Right lobe of liver (tissue), 6 donors: ENCODE measurements around the gene CTXND2. TPM values are rescaled to one million over a fixed set of nuclear protein-coding genes. Genes with fewer than 3 reads are reported as not detected.
"Not testable (repeated sequence)": the region's sequence is repeated elsewhere in the genome, so short reads cannot be mapped to it uniquely, and the experiment has no call there.

Source experiments
- ATAC-seq, 4 donors: fragments of 200-7000 bp; cut with Tn5 transposase; one replicate each; pipeline ENCODE4 v1.9.1; 2020; ENCODE audit warnings: mild to moderate bottlenecking in 4 of 4, moderate library complexity in 4 of 4
- DNase-seq, 3 donors: peaks; one replicate each; pipeline ENCODE4 v3.0.0-alpha.2; 2020
- H3K27ac ChIP-seq, 3 donors: fragments of 200-600 bp; one replicate each; pipeline ENCODE4 v1.8.0; 2022
- H3K27me3 ChIP-seq, 2 donors: fragments of 200-600 bp; one replicate each; pipeline ENCODE4 v1.8.0; 2022
- H3K36me3 ChIP-seq, 4 donors: fragments of 200-600 bp; sonication (generic) in 1 of 4; one replicate each; pipeline versions ENCODE4 v1.5.1 to v1.8.0; 2017 to 2022; ENCODE audit warnings: control low read depth in 1 of 4
- H3K4me1 ChIP-seq, 4 donors: fragments of 200-600 bp; sonication (generic) in 1 of 4; one replicate each; pipeline versions ENCODE4 v1.5.1 to v1.8.0; 2017 to 2022; ENCODE audit warnings: control low read depth in 1 of 4
- H3K4me3 ChIP-seq, 3 donors: fragments of 200-600 bp; one replicate each; pipeline ENCODE4 v1.8.0; 2022
- H3K9me3 ChIP-seq, 4 donors: fragments of 200-600 bp; sonication (generic) in 1 of 4; one replicate each; pipeline versions ENCODE4 v1.5.1 to v1.8.0; 2017 to 2022; ENCODE audit warnings: control low read depth in 1 of 4
- CTCF ChIP-seq, 4 donors: fragments of 200-600 bp in 3 of 4; fragments of 450-650 bp in 1 of 4; IDR thresholded peaks; one replicate each; pipeline versions ENCODE4 v1.5.1 to v1.8.0; 2016 to 2022; ENCODE audit warnings: antibody characterized with exemption in 4 of 4, mild to moderate bottlenecking in 2 of 4
- POLR2A ChIP-seq: fragments of 450-650 bp; IDR thresholded peaks from one replicate; pipeline ENCODE4 v1.6.1; 2017; ENCODE audit warnings: antibody characterized with exemption, mild to moderate bottlenecking
- WGBS: methylation state at CpG from one replicate; pipeline ENCODE4 v1.1.6; 2018; ENCODE audit warnings: low coverage, low lambda C conversion rate; ENCODE audit not compliant: insufficient coverage; ENCODE audit errors: missing lambda C conversion rate; 5-methylcytosine and 5-hydroxymethylcytosine counted together
- intact Hi-C, 2 donors: fragments of 100-400 bp; cut with DNase I; formaldehyde crosslinking; loops; one replicate each; pipeline versions ENCODE4 v1.11.2 to v1.14.1; 2022
- total RNA-seq, 6 experiments: library from RNA; depleted of rRNA in 2 of 6; stranded (reverse); fragments of >200 nt in 2 of 6; fragmentation: NEBNext Ultra II Directional in 3 of 6; extraction: Animal tissue kit (Norgen Biotek cat#: 25700) in 3 of 6; gene quantifications; one replicate each; pipeline versions ENCODE4 v1.1.0 to v1.2.4, GENCODE V29; 2016 to 2023
- donor health status: DM: no; HTN: yes; CAD: no.
- donor health status: DM: no; HTN: no; CAD: no.
- donor health status: DM: no; HTN: no; CAD: no.
- donor health status: DM: no; HTN: yes; CAD: no.
- donor health status: DM: no; HTN: yes; CAD: no.

Gene CTXND2
- total RNA-seq, 6 experiments from 2014 or later = not detected

GRCh38 chr1:150843474-150843873 is 43.5 kb upstream of the CTXND2 start:
- intact Hi-C loops = no loop called here
- ATAC-seq (peak in 2 of 4 donors; percentile 46 to 62), DNase-seq (no peak)
- Histone ChIP-seq H3K36me3 (peaks cover 0 to 26% (median 12%) of the 10 kb centered on the region in 4 donors), H3K27me3 (no peaks in the 10 kb centered on the region), H3K9me3 (no peaks in the 10 kb centered on the region), H3K4me1 (peaks cover 0 to 18% (median 4%) of the 10 kb centered on the region in 4 donors), H3K27ac (peak overlapping the region in 1 of 3 donors; percentile 0), H3K4me3 (no peak overlapping the region)
- TF ChIP-seq CTCF (IDR thresholded peaks at IDR 0.05) = no peak
- TF ChIP-seq POLR2A = no peak
- WGBS = 71% methylated on average over 2 of the region's 2 CpGs

DNA sequence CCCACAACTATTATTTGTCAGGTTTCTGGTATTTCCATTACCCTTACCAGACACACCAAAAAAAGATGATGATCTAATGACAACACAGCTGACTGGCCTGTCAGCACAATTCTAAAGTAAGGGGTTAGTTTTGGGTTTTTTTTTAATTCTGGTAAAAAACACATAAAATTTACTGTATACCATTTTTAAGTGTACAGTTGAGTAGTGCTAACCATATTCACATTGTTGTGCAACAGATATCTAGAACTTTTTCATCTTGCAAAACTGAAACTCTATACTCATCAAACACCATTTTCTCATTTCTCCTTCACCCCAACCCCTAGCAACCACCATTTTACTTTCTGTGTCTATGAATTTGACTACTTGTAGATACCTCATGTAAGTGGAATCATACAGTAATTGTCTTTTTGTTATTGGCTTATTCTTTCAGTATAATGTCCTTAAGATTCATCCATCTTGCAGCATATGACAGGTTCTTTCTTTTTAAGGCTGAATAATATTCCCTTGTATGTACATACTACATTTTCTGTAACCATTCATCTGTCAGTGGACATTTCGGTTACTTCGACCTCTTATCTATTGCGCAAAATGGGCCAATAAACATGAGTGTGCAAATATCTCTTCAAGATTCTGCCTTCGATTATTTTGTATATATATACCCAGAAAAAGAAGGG is 40.3 kb upstream of the CTXND2 start:
- Histone ChIP-seq H3K4me3 (no peak overlapping the region), H3K27me3 (no peaks in the 10 kb centered on the region), H3K36me3 (peaks cover 0 to 15% (median 7%) of the 10 kb centered on the region in 4 donors), H3K9me3 (no peaks in the 10 kb centered on the region), H3K27ac (no peak overlapping the region), H3K4me1 (peaks cover 0 to 18% (median 4%) of the 10 kb centered on the region in 4 donors)
- ATAC-seq (no peak), DNase-seq (no peak)
- WGBS = 66% methylated on average over 4 of the region's 4 CpGs
- TF ChIP-seq POLR2A = no peak
- no peak for TF ChIP-seq CTCF (IDR thresholded peaks at IDR 0.05)
- intact Hi-C loops = no loop called here

DNA sequence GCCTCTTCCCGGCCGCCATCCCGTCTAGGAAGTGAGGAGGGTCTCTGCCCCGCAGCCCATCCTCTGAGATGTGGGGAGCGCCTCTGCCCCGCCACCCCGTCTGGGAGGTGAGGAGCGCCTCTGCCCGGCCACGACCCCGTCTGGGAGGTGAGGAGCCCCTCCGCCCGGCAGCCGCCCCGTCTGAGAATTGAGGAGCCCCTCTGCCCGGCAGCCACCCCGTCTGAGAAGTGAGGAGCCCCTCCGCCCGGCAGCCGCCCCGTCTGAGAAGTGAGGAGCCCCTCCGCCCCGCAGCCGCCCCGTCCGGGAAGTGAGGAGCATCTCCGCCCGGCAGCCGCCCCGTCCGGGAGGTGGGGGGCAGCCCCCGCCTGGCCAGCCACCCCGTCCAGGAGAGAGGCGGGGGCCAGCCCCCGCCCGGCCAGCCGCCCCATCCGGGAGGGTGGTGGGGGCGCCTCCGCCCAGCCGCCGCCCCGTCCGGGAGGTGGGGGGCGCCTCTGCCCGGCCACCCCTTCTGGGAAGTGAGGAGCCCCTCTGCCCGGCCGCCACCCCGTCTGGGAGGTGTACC is 36.1 kb upstream of the CTXND2 start:
- H3K27me3 ChIP-seq, ATAC-seq, H3K9me3 ChIP-seq, DNase-seq, intact Hi-C loops, H3K27ac ChIP-seq, H3K4me3 ChIP-seq: not testable (repeated sequence)
- peaks cover 0 to 18% (median 0%) of the 10 kb centered on the region in 4 donors for H3K4me1 ChIP-seq
- H3K36me3 ChIP-seq = peaks cover 0 to 21% (median 7%) of the 10 kb centered on the region in 4 donors
- WGBS = 81% methylated on average over 3 of the region's 49 CpGs

GRCh38 chr1:150852734-150853133 is 34.2 kb upstream of the CTXND2 start:
- H3K27me3 ChIP-seq, DNase-seq, H3K9me3 ChIP-seq, H3K4me3 ChIP-seq, intact Hi-C loops: not testable (repeated sequence)
- WGBS = 53% methylated on average over 3 of the region's 3 CpGs
- Histone ChIP-seq H3K36me3 (peaks cover 0 to 27% (median 3%) of the 10 kb centered on the region in 4 donors), H3K4me1 (peaks cover 0 to 18% (median 0%) of the 10 kb centered on the region in 4 donors), H3K27ac (peak overlapping the region in 2 of 3 donors; percentile 28 to 38)
- peak in 2 of 4 donors; percentile 43 to 50 for ATAC-seq

DNA sequence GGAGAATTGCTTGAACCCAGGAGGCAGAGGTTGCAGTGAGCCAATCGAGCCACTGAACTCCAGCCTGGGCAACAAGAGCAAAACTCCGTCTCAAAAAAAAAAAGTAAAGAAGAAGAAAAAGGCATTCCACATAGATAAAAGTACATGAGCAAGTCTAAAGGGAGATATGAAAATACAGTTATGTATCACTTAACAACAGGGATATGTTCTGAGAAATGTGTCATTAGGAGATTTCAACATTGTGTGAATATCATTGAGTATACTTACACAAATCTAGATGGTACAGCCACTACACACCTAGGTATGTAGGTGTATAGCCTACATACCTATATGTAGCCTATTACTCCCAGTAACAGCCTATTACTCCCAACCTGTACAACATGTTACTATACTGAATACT is 23.2 kb upstream of the CTXND2 start:
- no peak overlapping the region for H3K27ac ChIP-seq
- H3K4me3 ChIP-seq = no peak overlapping the region
- intact Hi-C loops = no loop called here
- WGBS = 71% methylated on average over 1 of the region's 2 CpGs
- TF ChIP-seq POLR2A = no peak
- TF ChIP-seq CTCF (IDR thresholded peaks at IDR 0.05) = no peak
- H3K9me3 ChIP-seq = no peaks in the 10 kb centered on the region
- DNase-seq (no peak), ATAC-seq (no peak)
- H3K4me1 ChIP-seq = no peaks in the 10 kb centered on the region
- H3K36me3 ChIP-seq = no peaks in the 10 kb centered on the region
- H3K27me3 ChIP-seq = no peaks in the 10 kb centered on the region

DNA sequence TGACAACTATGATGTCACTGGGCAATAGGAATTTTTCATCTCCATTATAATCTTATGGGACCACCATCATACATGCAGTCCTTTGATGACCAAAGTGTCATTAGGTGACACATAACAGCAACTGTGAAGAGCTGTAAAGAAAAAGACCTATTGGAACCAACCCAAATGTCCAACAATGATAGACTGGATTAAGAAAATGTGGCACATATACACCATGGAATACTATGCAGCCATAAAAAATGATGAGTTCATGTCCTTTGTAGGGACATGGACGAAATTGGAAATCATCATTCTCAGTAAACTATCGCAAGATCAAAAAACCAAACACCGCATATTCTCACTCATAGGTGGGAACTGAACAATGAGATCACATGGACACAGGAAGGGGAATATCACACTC is 22.7 kb upstream of the CTXND2 start:
- H3K4me3 ChIP-seq, H3K36me3 ChIP-seq, H3K27ac ChIP-seq, H3K27me3 ChIP-seq, H3K4me1 ChIP-seq, DNase-seq, intact Hi-C loops, H3K9me3 ChIP-seq, ATAC-seq: not testable (repeated sequence)
- no CpG with 5 or more reads among the region's 3 CpGs for WGBS
